GM23248 (cell line): ENCODE measurements around the gene SH3GL1. TPM values are rescaled to one million over a fixed set of nuclear protein-coding genes. Genes with fewer than 3 reads are reported as not detected.

Source experiments
- DNase-seq: peaks from one replicate; pipeline ENCODE4 v3.0.0-alpha.2; 2015
- H2AFZ ChIP-seq: fragments of 200-600 bp; sonication (generic); 2 replicates; pipeline ENCODE4 v1.6.1; 2016; ENCODE audit warnings: antibody characterized with exemption
- H3F3A ChIP-seq: fragments of 200-600 bp; sonication (generic); 2 replicates; pipeline ENCODE4 v1.6.1; 2016; ENCODE audit warnings: mild to moderate bottlenecking, antibody characterized with exemption, mixed run types; ENCODE audit not compliant: insufficient read depth
- H3K27ac ChIP-seq: fragments of 200-600 bp; sonication (generic); 2 replicates; pipeline ENCODE4 v1.5.1; 2016; ENCODE audit warnings: mild to moderate bottlenecking
- H3K27me3 ChIP-seq: fragments of 200-600 bp; sonication (generic); replicated peaks from 2 replicates; pipeline ENCODE4 v1.6.1; 2016; ENCODE audit warnings: mild to moderate bottlenecking; ENCODE audit not compliant: insufficient read depth
- H3K36me3 ChIP-seq: fragments of 200-600 bp; sonication (generic); 2 replicates; pipeline ENCODE4 v1.6.1; 2016; ENCODE audit warnings: low read depth, mild to moderate bottlenecking
- H3K4me1 ChIP-seq: fragments of 200-600 bp; sonication (generic); 2 replicates; pipeline ENCODE4 v1.6.1; 2016; ENCODE audit warnings: mild to moderate bottlenecking; ENCODE audit not compliant: insufficient read depth
- H3K4me2 ChIP-seq: fragments of 200-600 bp; sonication (generic); one replicate; pipeline ENCODE4 v1.6.1; 2016; ENCODE audit warnings: mild to moderate bottlenecking; ENCODE audit not compliant: unreplicated experiment
- H3K4me3 ChIP-seq: fragments of 200-600 bp; sonication (generic); 2 replicates; pipeline ENCODE4 v1.5.1; 2016; ENCODE audit warnings: mild to moderate bottlenecking
- H3K79me2 ChIP-seq: fragments of 200-600 bp; sonication (generic); 2 replicates; pipeline ENCODE4 v1.6.1; 2016; ENCODE audit warnings: mild to moderate bottlenecking; ENCODE audit not compliant: insufficient read depth
- H3K9ac ChIP-seq: fragments of 200-600 bp; sonication (generic); 2 replicates; pipeline ENCODE4 v1.6.1; 2016; ENCODE audit warnings: mild to moderate bottlenecking
- H3K9me2 ChIP-seq: fragments of 200-600 bp; sonication (generic); 2 replicates; pipeline ENCODE4 v1.6.1; 2016; ENCODE audit warnings: mixed run types, mild to moderate bottlenecking, moderate library complexity; ENCODE audit not compliant: insufficient read depth
- H3K9me3 ChIP-seq: fragments of 200-600 bp; sonication (generic); one replicate; pipeline ENCODE4 v1.6.1; 2017; ENCODE audit warnings: low read depth
- H4K20me1 ChIP-seq: fragments of 200-600 bp; sonication (generic); 2 replicates; pipeline ENCODE4 v1.6.0; 2016; ENCODE audit not compliant: insufficient read depth
- EZH2 ChIP-seq: fragments of 200-600 bp; sonication (generic); IDR thresholded peaks from 2 replicates; pipeline ENCODE4 v1.6.1; 2018; ENCODE audit warnings: antibody characterized with exemption, mild to moderate bottlenecking; ENCODE audit not compliant: insufficient read depth, poor library complexity, severe bottlenecking
- EZH2phosphoT487 ChIP-seq: fragments of 200-600 bp; sonication (generic); IDR thresholded peaks from 2 replicates; pipeline ENCODE4 v1.6.1; 2018; ENCODE audit warnings: antibody characterized with exemption, moderate library complexity, mild to moderate bottlenecking, low read depth; ENCODE audit not compliant: insufficient read depth
- WGBS, 2 experiments: methylation state at CpG; one replicate each; pipeline ENCODE4 v1.1.6; 2015 to 2017; ENCODE audit warnings: low lambda C conversion rate in 2 of 2, low coverage in 1 of 2; ENCODE audit errors: missing lambda C conversion rate in 2 of 2; 5-methylcytosine and 5-hydroxymethylcytosine counted together
- in situ Hi-C: fragments of 300-500 bp; cut with MboI; formaldehyde crosslinking; loops from 2 replicates; pipeline ENCODE4 v1.15.0; 2020
- polyA plus RNA-seq: library from polyadenylated mRNA; unstranded; fragments of >200 nt; fragmentation: Nextera tagmentation; extraction: Ambion mirVana; gene quantifications from 2 replicates; pipeline ENCODE4 v1.2.1, GENCODE V29; 2016
- total RNA-seq: library from RNA; depleted of rRNA; stranded (reverse); fragments of >200 nt; shearing (Covaris generic); gene quantifications from 2 replicates; pipeline ENCODE4 v1.2.3, GENCODE V29; 2014

The SH3GL1 gene
- total and polyA plus RNA-seq, 2 experiments from 2014 or later: 141 to 151 TPM

DNA sequence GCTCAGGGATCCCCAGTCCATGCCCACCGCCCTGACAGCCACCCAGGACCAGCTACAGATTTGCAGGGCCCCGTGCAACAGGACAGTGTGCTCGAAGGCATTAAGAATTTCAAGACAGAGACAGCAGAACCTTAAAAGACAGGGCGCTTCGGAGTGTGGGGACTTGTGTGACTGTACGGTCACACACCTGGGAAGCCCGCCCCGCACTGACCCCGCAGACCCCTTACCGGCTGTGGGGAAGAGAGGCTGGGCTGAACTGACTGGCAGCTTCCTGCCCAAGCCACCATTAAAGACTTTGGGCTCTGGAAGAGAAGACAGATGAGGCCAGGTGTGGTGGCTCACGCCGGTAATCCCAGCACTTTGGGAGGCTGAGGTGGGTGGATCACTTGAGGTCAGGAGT is 76.1 kb downstream of the SH3GL1 start:
- Histone ChIP-seq H3K4me2 (no peak overlapping the region), H3K36me3 (no peaks in the 10 kb centered on the region), H3K27ac (no peak overlapping the region), H3K27me3 (0 out of 2 replicates have a peak, but pooled peaks cover 5% of the 10 kb centered on the region), H3K9ac (no peak overlapping the region), H2AFZ (no peak overlapping the region), H3K9me2 (no peaks in the 10 kb centered on the region), H3K79me2 (no peaks in the 10 kb centered on the region), H3F3A (no peaks in the 10 kb centered on the region), H3K9me3 (no peaks in the 10 kb centered on the region), H3K4me3 (no peak overlapping the region), H3K4me1 (no peaks in the 10 kb centered on the region), H4K20me1 (no peaks in the 10 kb centered on the region)
- 77 to 83% methylated on average over 11 to 12 of the region's 12 CpGs for WGBS, 2 experiments
- TF ChIP-seq EZH2phosphoT487 (no peak), EZH2 (no peak)
- DNase-seq: no peak
- in situ Hi-C loops: no loop called here

DNA sequence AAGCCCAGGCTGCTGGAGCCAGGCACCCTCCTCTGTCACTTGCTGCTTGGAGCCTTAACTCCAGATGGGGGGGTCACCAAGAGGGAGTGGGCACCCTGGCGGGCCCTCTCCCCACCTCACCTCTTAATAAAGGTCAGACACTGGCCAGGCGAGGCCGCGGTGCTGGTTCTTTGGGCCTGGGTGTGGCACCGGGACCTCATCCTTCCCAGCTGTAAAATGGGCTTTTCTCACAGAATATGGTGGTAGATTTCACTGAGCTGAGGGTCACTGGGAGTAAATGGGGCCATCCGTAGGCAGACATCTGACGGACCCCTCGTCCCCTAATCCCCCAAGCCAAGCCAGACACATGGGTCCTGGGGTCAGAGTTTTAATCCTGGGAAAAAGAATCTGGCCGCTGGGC is 76.7 kb downstream of the SH3GL1 start:
- no peak overlapping the region for H3K4me2 ChIP-seq
- no peak overlapping the region for H3K4me3 ChIP-seq
- no peak for DNase-seq
- H3K4me1 ChIP-seq: no peaks in the 10 kb centered on the region
- no peaks in the 10 kb centered on the region for H3K79me2 ChIP-seq
- WGBS, 2 experiments: 87 to 89% methylated on average over 9 of the region's 9 CpGs
- 0 out of 2 replicates have a peak, but pooled peaks cover 5% of the 10 kb centered on the region for H3K27me3 ChIP-seq
- no peaks in the 10 kb centered on the region for H4K20me1 ChIP-seq
- in situ Hi-C loops: no loop called here
- H3K9ac ChIP-seq: no peak overlapping the region
- no peaks in the 10 kb centered on the region for H3K9me2 ChIP-seq
- TF ChIP-seq EZH2phosphoT487 (no peak), EZH2 (no peak)
- H3F3A ChIP-seq: no peaks in the 10 kb centered on the region
- H3K36me3 ChIP-seq: no peaks in the 10 kb centered on the region
- no peak overlapping the region for H2AFZ ChIP-seq
- H3K9me3 ChIP-seq: no peaks in the 10 kb centered on the region
- H3K27ac ChIP-seq: no peak overlapping the region

DNA sequence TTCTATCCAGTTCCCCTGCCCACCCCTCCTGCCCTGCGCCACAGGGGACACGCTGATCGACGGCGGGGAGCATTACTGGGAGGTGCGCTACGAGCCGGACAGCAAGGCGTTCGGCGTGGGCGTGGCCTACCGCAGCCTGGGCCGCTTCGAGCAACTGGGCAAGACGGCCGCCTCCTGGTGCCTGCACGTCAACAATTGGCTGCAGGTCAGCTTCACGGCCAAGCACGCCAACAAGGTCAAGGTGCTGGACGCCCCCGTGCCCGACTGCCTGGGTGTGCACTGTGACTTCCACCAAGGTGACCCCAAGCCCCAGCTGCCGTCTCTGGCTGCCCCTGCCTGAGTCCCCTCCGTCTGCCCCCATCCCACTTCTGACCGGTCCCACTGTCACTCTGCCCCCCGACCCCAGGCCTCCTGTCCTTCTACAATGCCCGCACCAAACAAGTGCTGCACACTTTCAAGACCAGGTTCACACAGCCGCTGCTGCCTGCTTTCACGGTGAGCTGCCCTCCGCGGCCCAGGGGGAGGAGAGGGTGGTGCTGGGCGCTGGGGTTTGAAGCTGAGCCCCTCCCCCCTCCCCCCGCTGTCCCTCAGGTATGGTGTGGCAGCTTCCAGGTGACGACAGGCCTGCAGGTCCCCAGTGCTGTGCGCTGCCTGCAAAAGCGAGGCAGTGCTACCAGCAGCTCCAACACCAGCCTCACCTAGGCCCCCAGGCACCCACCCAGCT is 77.2 kb downstream of the SH3GL1 start:
- no peaks in the 10 kb centered on the region for H3K36me3 ChIP-seq
- no peaks in the 10 kb centered on the region for H3F3A ChIP-seq
- H3K79me2 ChIP-seq: no peaks in the 10 kb centered on the region
- H4K20me1 ChIP-seq: no peaks in the 10 kb centered on the region
- H3K9ac ChIP-seq: no peak overlapping the region
- WGBS, 2 experiments: 89% methylated on average over 31 to 37 of the region's 37 CpGs
- TF ChIP-seq EZH2phosphoT487: no peak
- no peak for TF ChIP-seq EZH2
- no peaks in the 10 kb centered on the region for H3K9me3 ChIP-seq
- DNase-seq: no peak
- H3K27ac ChIP-seq: no peak overlapping the region
- no peak overlapping the region for H3K4me3 ChIP-seq
- H3K9me2 ChIP-seq: no peaks in the 10 kb centered on the region
- H2AFZ ChIP-seq: no peak overlapping the region
- H3K4me1 ChIP-seq: no peaks in the 10 kb centered on the region
- in situ Hi-C loops: no loop called here
- 0 out of 2 replicates have a peak, but pooled peaks cover 5% of the 10 kb centered on the region for H3K27me3 ChIP-seq
- no peak overlapping the region for H3K4me2 ChIP-seq

GRCh38 chr19:4320419-4320818 is 79.9 kb downstream of the SH3GL1 start:
- no peaks in the 10 kb centered on the region for H3F3A ChIP-seq
- no peak for DNase-seq
- H3K27me3 ChIP-seq: no peaks in the 10 kb centered on the region
- no peaks in the 10 kb centered on the region for H3K9me2 ChIP-seq
- H3K27ac ChIP-seq: no peak overlapping the region
- no peaks in the 10 kb centered on the region for H3K36me3 ChIP-seq
- H2AFZ ChIP-seq: no peak overlapping the region
- no peak for TF ChIP-seq EZH2phosphoT487
- TF ChIP-seq EZH2: no peak
- H3K4me1 ChIP-seq: no peaks in the 10 kb centered on the region
- no peak overlapping the region for H3K4me2 ChIP-seq
- H3K9me3 ChIP-seq: no peaks in the 10 kb centered on the region
- H3K4me3 ChIP-seq: no peak overlapping the region
- 94 to 97% methylated on average over 2 of the region's 2 CpGs for WGBS, 2 experiments
- in situ Hi-C loops: no loop called here
- no peaks in the 10 kb centered on the region for H4K20me1 ChIP-seq
- no peak overlapping the region for H3K9ac ChIP-seq
- no peaks in the 10 kb centered on the region for H3K79me2 ChIP-seq
